ENCODE data around the gene ITFG1. TPM values are rescaled to one million over a fixed set of nuclear protein-coding genes. Genes with fewer than 3 reads are reported as not detected.
"Not testable (repeated sequence)": the region's sequence is repeated elsewhere in the genome, so short reads cannot be mapped to it uniquely, and the experiment has no call there.

Gene ITFG1
- total RNA-seq, 2 experiments from 2014 or later: 27.9 to 28.8 TPM

- DNase-seq, H3K4me1 Mint-ChIP-seq, CTCF ChIA-PET, H3K9me3 Mint-ChIP-seq, H3K4me3 Mint-ChIP-seq, POLR2A ChIA-PET, H3K27ac Mint-ChIP-seq, H3K27me3 Mint-ChIP-seq: not testable (repeated sequence)
- peaks cover 23% of the 10 kb centered on the region for H3K36me3 Mint-ChIP-seq (ENCODE audit: low read depth)
Observed at GRCh38 chr16:47434274-47434673, 26.6 kb downstream of the ITFG1 start.

GRCh38 chr16:47431960-47432359, 28.9 kb downstream of the ITFG1 start:
- DNase-seq: no peak
- CTCF ChIA-PET: no interaction called here
- POLR2A ChIA-PET: no interaction called here
- Mint-ChIP-seq H3K36me3 (ENCODE audit: low read depth) (peaks cover 17% of the 10 kb centered on the region), H3K9me3 (no peaks in the 10 kb centered on the region), H3K4me3 (no peak overlapping the region), H3K4me1 (peaks cover 5% of the 10 kb centered on the region), H3K27me3 (no peaks in the 10 kb centered on the region), H3K27ac (no peak overlapping the region)

- CTCF ChIA-PET: no interaction called here
Observed at GRCh38 chr16:47426806-47427205, 34.1 kb downstream of the ITFG1 start.

GRCh38 chr16:47424846-47425245, 36.0 kb downstream of the ITFG1 start:
- POLR2A ChIA-PET: no interaction called here
- Mint-ChIP-seq H3K27me3 (no peaks in the 10 kb centered on the region), H3K4me1 (no peaks in the 10 kb centered on the region), H3K27ac (no peak overlapping the region), H3K9me3 (no peaks in the 10 kb centered on the region), H3K36me3 (ENCODE audit: low read depth) (peaks cover 43% of the 10 kb centered on the region), H3K4me3 (no peak overlapping the region)
- CTCF ChIA-PET: no interaction called here
- DNase-seq: no peak

More at GRCh38 chr16:47426806-47427205, 34.1 kb downstream of the ITFG1 start:
- Mint-ChIP-seq H3K4me3 (no peak overlapping the region), H3K27ac (no peak overlapping the region), H3K36me3 (ENCODE audit: low read depth) (peaks cover 40% of the 10 kb centered on the region), H3K27me3 (no peaks in the 10 kb centered on the region), H3K4me1 (peaks cover 1% of the 10 kb centered on the region), H3K9me3 (no peaks in the 10 kb centered on the region)
- POLR2A ChIA-PET: no interaction called here
- DNase-seq: no peak

- no peaks in the 10 kb centered on the region for H3K27me3 Mint-ChIP-seq
- no peak for DNase-seq
- no peak overlapping the region for H3K27ac Mint-ChIP-seq
- H3K4me1 Mint-ChIP-seq: peaks cover 3% of the 10 kb centered on the region
- peaks cover 26% of the 10 kb centered on the region for H3K36me3 Mint-ChIP-seq (ENCODE audit: low read depth)
- CTCF ChIA-PET: interaction anchor here (1.3 kb wide), 1 partner anchor 173 kb away, joined by 3 read pairs; no protein-coding TSS in a partner anchor
- H3K9me3 Mint-ChIP-seq: peaks cover 2% of the 10 kb centered on the region
- POLR2A ChIA-PET: no interaction called here
- no peak overlapping the region for H3K4me3 Mint-ChIP-seq
Observed at GRCh38 chr16:47416869-47417268, 44.0 kb downstream of the ITFG1 start.

GRCh38 chr16:47413041-47413440, 47.8 kb downstream of the ITFG1 start:
- H3K9me3 Mint-ChIP-seq: peaks cover 4% of the 10 kb centered on the region
- H3K27ac Mint-ChIP-seq: no peak overlapping the region
- H3K4me1 Mint-ChIP-seq: peaks cover 18% of the 10 kb centered on the region
- H3K36me3 Mint-ChIP-seq (ENCODE audit: low read depth): peaks cover 27% of the 10 kb centered on the region
- H3K27me3 Mint-ChIP-seq: no peaks in the 10 kb centered on the region
- POLR2A ChIA-PET: no interaction called here
- CTCF ChIA-PET: no interaction called here
- H3K4me3 Mint-ChIP-seq: no peak overlapping the region
- DNase-seq: no peak

GRCh38 chr16:47408491-47408890, 52.4 kb downstream of the ITFG1 start:
- no peak overlapping the region for H3K27ac Mint-ChIP-seq
- H3K4me1 Mint-ChIP-seq: peaks cover 18% of the 10 kb centered on the region
- peaks cover 13% of the 10 kb centered on the region for H3K36me3 Mint-ChIP-seq (ENCODE audit: low read depth)
- peaks cover 4% of the 10 kb centered on the region for H3K9me3 Mint-ChIP-seq
- no peaks in the 10 kb centered on the region for H3K27me3 Mint-ChIP-seq
- H3K4me3 Mint-ChIP-seq: no peak overlapping the region
- POLR2A ChIA-PET: no interaction called here
- no peak for DNase-seq
- CTCF ChIA-PET: no interaction called here

- CTCF ChIA-PET: no interaction called here
- Mint-ChIP-seq H3K9me3 (no peaks in the 10 kb centered on the region), H3K4me1 (peaks cover 7% of the 10 kb centered on the region), H3K36me3 (ENCODE audit: low read depth) (peaks cover 6% of the 10 kb centered on the region), H3K27ac (no peak overlapping the region), H3K27me3 (no peaks in the 10 kb centered on the region), H3K4me3 (no peak overlapping the region)
- POLR2A ChIA-PET: no interaction called here
- no peak for DNase-seq
Observed at GRCh38 chr16:47395733-47396498, 64.9 kb downstream of the ITFG1 start.

GRCh38 chr16:47392081-47392480, 68.8 kb downstream of the ITFG1 start:
- Mint-ChIP-seq H3K27me3 (no peaks in the 10 kb centered on the region), H3K4me1 (peaks cover 7% of the 10 kb centered on the region), H3K4me3 (no peak overlapping the region), H3K36me3 (ENCODE audit: low read depth) (peaks cover 4% of the 10 kb centered on the region), H3K27ac (no peak overlapping the region), H3K9me3 (no peaks in the 10 kb centered on the region)
- DNase-seq: peak; percentile 18
- ChIA-PET CTCF (no interaction called here), POLR2A (no interaction called here)

GRCh38 chr16:47388705-47389104, 72.2 kb downstream of the ITFG1 start:
- peaks cover 7% of the 10 kb centered on the region for H3K4me1 Mint-ChIP-seq
- POLR2A ChIA-PET: no interaction called here
- H3K27ac Mint-ChIP-seq: no peak overlapping the region
- no peaks in the 10 kb centered on the region for H3K27me3 Mint-ChIP-seq
- no peaks in the 10 kb centered on the region for H3K36me3 Mint-ChIP-seq (ENCODE audit: low read depth)
- no peak for DNase-seq
- CTCF ChIA-PET: no interaction called here
- H3K4me3 Mint-ChIP-seq: no peak overlapping the region
- no peaks in the 10 kb centered on the region for H3K9me3 Mint-ChIP-seq

GRCh38 chr16:47387026-47387734, 73.7 kb downstream of the ITFG1 start:
- CTCF ChIA-PET: no interaction called here
- Mint-ChIP-seq H3K27me3 (no peaks in the 10 kb centered on the region), H3K9me3 (no peaks in the 10 kb centered on the region), H3K4me3 (no peak overlapping the region), H3K4me1 (peaks cover 4% of the 10 kb centered on the region), H3K27ac (no peak overlapping the region), H3K36me3 (ENCODE audit: low read depth) (no peaks in the 10 kb centered on the region)
- POLR2A ChIA-PET: no interaction called here
- no peak for DNase-seq

GRCh38 chr16:47386201-47386718, 74.6 kb downstream of the ITFG1 start:
- ChIA-PET CTCF (no interaction called here), POLR2A (interaction anchor here (0.8 kb wide), 1 partner anchor 12 kb away, joined by 3 read pairs; no protein-coding TSS in a partner anchor)
- H3K36me3 Mint-ChIP-seq (ENCODE audit: low read depth): no peaks in the 10 kb centered on the region
- DNase-seq: no peak
- no peaks in the 10 kb centered on the region for H3K27me3 Mint-ChIP-seq
- no peaks in the 10 kb centered on the region for H3K9me3 Mint-ChIP-seq
- H3K4me3 Mint-ChIP-seq: no peak overlapping the region
- no peak overlapping the region for H3K27ac Mint-ChIP-seq
- no peaks in the 10 kb centered on the region for H3K4me1 Mint-ChIP-seq

- POLR2A ChIA-PET: no interaction called here
- H3K36me3 Mint-ChIP-seq (ENCODE audit: low read depth): peaks cover 4% of the 10 kb centered on the region
- DNase-seq: no peak
- H3K27me3 Mint-ChIP-seq: no peaks in the 10 kb centered on the region
- H3K4me1 Mint-ChIP-seq: no peaks in the 10 kb centered on the region
- CTCF ChIA-PET: no interaction called here
- H3K27ac Mint-ChIP-seq: no peak overlapping the region
- no peak overlapping the region for H3K4me3 Mint-ChIP-seq
- H3K9me3 Mint-ChIP-seq: no peaks in the 10 kb centered on the region
Observed at GRCh38 chr16:47382362-47382761, 78.5 kb downstream of the ITFG1 start.
